ENCODE measurements around the gene INO80B.

DNA sequence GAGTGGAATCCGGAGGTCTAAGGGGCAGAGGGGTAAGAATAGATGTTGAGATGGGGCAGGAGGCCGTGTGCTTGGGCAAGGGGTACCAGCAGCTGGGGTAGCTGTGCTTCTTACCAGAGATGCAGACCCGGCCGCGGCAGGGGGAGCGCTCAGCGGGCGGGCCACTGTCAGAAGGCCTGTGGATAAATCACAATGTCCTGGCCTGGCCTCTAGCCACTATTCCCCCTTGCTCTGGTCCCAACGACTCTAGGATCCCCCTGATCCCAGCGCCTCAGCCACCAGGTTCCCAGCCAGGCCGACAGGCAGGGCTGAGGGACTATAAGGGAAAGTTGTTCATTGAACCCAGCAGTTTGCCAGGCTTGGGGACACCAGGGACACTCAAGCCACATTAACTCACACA, 24.4 kb upstream of the INO80B start:
- TF ChIP-seq, protein P1, sequence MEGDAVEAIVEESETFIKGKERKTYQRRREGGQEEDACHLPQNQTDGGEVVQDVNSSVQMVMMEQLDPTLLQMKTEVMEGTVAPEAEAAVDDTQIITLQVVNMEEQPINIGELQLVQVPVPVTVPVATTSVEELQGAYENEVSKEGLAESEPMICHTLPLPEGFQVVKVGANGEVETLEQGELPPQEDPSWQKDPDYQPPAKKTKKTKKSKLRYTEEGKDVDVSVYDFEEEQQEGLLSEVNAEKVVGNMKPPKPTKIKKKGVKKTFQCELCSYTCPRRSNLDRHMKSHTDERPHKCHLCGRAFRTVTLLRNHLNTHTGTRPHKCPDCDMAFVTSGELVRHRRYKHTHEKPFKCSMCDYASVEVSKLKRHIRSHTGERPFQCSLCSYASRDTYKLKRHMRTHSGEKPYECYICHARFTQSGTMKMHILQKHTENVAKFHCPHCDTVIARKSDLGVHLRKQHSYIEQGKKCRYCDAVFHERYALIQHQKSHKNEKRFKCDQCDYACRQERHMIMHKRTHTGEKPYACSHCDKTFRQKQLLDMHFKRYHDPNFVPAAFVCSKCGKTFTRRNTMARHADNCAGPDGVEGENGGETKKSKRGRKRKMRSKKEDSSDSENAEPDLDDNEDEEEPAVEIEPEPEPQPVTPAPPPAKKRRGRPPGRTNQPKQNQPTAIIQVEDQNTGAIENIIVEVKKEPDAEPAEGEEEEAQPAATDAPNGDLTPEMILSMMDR (optimal IDR thresholded peaks at IDR 0.05 in 1 of 3, IDR thresholded peaks at IDR 0.05 in 1 of 3, conservative IDR thresholded peaks at IDR 0.05 in 1 of 3; ENCODE audit: extremely low read depth in 1 of 3, insufficient read depth in 2 of 3, low read length in 3 of 3), result no peak
- no peak for TF ChIP-seq EZH2 (IDR thresholded peaks at IDR 0.05; ENCODE audit: low read length)

Measured in keratinocyte (primary cell).